GM21367 (cell line): ENCODE measurements around the gene C1orf115.
"Not testable (repeated sequence)": the region's sequence is repeated elsewhere in the genome, so short reads cannot be mapped to it uniquely, and the experiment has no call there.

Source experiments
- ATAC-seq: cut with Tn5 transposase; IDR thresholded peaks from one replicate; pipeline ENCODE4 v1.9.1; 2021; ENCODE audit not compliant: unreplicated experiment

C1orf115 gene

GRCh38 chr1:220717800-220718640, 27.9 kb downstream of the C1orf115 start:
- no peak for ATAC-seq

GRCh38 chr1:220721266-220721665, 31.1 kb downstream of the C1orf115 start:
- not testable (repeated sequence) for ATAC-seq

GRCh38 chr1:220726634-220727033, 36.5 kb downstream of the C1orf115 start:
- no peak for ATAC-seq

GRCh38 chr1:220727519-220727918, 37.4 kb downstream of the C1orf115 start:
- no peak for ATAC-seq

GRCh38 chr1:220730486-220730885, 40.3 kb downstream of the C1orf115 start:
- ATAC-seq = no peak

- no peak for ATAC-seq
Measured at GRCh38 chr1:220732137-220732536, 42.0 kb downstream of the C1orf115 start.

- ATAC-seq = no peak
Measured at GRCh38 chr1:220732621-220733020, 42.5 kb downstream of the C1orf115 start.

GRCh38 chr1:220733086-220733601, 43.0 kb downstream of the C1orf115 start:
- peak; percentile 94 for ATAC-seq

GRCh38 chr1:220734571-220735326, 44.6 kb downstream of the C1orf115 start:
- ATAC-seq = no peak

GRCh38 chr1:220736283-220736682, 46.1 kb downstream of the C1orf115 start:
- ATAC-seq = not testable (repeated sequence)

- no peak for ATAC-seq
Measured at GRCh38 chr1:220741349-220741748, 51.2 kb downstream of the C1orf115 start.

GRCh38 chr1:220741825-220742224, 51.7 kb downstream of the C1orf115 start:
- ATAC-seq = no peak

- no peak for ATAC-seq
Measured at GRCh38 chr1:220742520-220742919, 52.4 kb downstream of the C1orf115 start.

- ATAC-seq = no peak
Measured at GRCh38 chr1:220746851-220747250, 56.7 kb downstream of the C1orf115 start.

GRCh38 chr1:220747437-220748088, 57.4 kb downstream of the C1orf115 start:
- ATAC-seq = peak; percentile 12

GRCh38 chr1:220748089-220748934, 58.1 kb downstream of the C1orf115 start, which contains the start of gene MTARC2:
MTARC2 (plus strand) TSS chr1:220748322; CDS start chr1:220748532, 210 bp downstream.
- peak; percentile 88 for ATAC-seq
